HepG2 (cell line): ENCODE data around the gene METTL22.

Source experiments
- MED1 ChIP-seq: sonication (generic); formaldehyde crosslinking; IDR thresholded peaks from 2 replicates; pipeline ENCODE4 v1.4.0; 2020; ENCODE audit warnings: missing genetic modification reagents
- MXI1 ChIP-seq: IDR thresholded peaks from 3 replicates; pipeline ENCODE4 v1.6.1; 2012; ENCODE audit warnings: low read depth, low read length, inconsistent platforms, borderline replicate concordance
- TBL1XR1 ChIP-seq: fragments of 150-350 bp; IDR thresholded peaks from 2 replicates; pipeline ENCODE4 v1.6.1; 2014; ENCODE audit warnings: borderline replicate concordance, low read length; ENCODE audit not compliant: partially characterized antibody
- ZNF24 ChIP-seq: fragments of 450-650 bp; IDR thresholded peaks from 2 replicates; pipeline ENCODE4 v1.6.1; 2017; ENCODE audit warnings: antibody characterized with exemption, mild to moderate bottlenecking
- TF ChIP-seq, protein P1 (sequence below): sonication (generic); formaldehyde crosslinking; IDR thresholded peaks from 2 replicates; pipeline ENCODE4 v1.9.0; 2021; ENCODE audit warnings: missing genetic modification reagents, borderline replicate concordance

- no peak for TF ChIP-seq MED1 (CRISPR knock-in tag)
- no peak for TF ChIP-seq ZNF24
- TF ChIP-seq, protein P1, sequence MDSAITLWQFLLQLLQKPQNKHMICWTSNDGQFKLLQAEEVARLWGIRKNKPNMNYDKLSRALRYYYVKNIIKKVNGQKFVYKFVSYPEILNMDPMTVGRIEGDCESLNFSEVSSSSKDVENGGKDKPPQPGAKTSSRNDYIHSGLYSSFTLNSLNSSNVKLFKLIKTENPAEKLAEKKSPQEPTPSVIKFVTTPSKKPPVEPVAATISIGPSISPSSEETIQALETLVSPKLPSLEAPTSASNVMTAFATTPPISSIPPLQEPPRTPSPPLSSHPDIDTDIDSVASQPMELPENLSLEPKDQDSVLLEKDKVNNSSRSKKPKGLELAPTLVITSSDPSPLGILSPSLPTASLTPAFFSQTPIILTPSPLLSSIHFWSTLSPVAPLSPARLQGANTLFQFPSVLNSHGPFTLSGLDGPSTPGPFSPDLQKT (CRISPR knock-in tag), result no peak
- no peak for TF ChIP-seq TBL1XR1
- no peak for TF ChIP-seq MXI1
Measured at GRCh38 chr16:8655184-8655717, 33.8 kb downstream of the METTL22 start.
